A549 (cell line): Measurements from ENCODE around the gene CIB4. TPM values are rescaled to one million over a fixed set of nuclear protein-coding genes. Genes with fewer than 3 reads are reported as not detected.

Experiments
- ATAC-seq, 2 experiments: fragments of 200-7000 bp in 1 of 2; fragments of >200 bp in 1 of 2; cut with Nextera tagmentation in 1 of 2; cut with Tn5 transposase in 1 of 2; 3 replicates each; pipeline versions ENCODE4 v1.8.0 to v1.9.1; 2018 to 2020; ENCODE audit warnings: mild to moderate bottlenecking in 1 of 2, moderate library complexity in 1 of 2
- CTCF ChIA-PET: fragments of 300-600 bp; sonication (Branson Sonifier 250); formaldehyde crosslinking; extraction: SDS; loops from one replicate; lab custom pipeline; 2021; ENCODE audit warnings: antibody characterized with exemption, inconsistent platforms; lab: Yijun Ruan, JAX
- POLR2A ChIA-PET: fragments of 350-600 bp; formaldehyde crosslinking; extraction: SDS; loops from one replicate; lab custom pipeline; 2021; ENCODE audit warnings: antibody characterized with exemption, inconsistent platforms; lab: Yijun Ruan, JAX
- DNase-seq, 2 experiments: peaks; one replicate each; pipeline versions ENCODE4 v3.0.0 to v3.0.0-alpha.2; 2011 to 2016; ENCODE audit warnings: low read depth in 1 of 2, low spot score in 1 of 2
- FAIRE-seq: peaks from 2 replicates; lab custom pipeline; 2011; peaks lifted over from hg19 to GRCh38; lab: Jason Lieb, UNC
- H3K27ac ChIP-seq, 2 experiments: fragments of >200 bp; sonication (Bioruptor Twin); formaldehyde crosslinking; 3 replicates each; pipeline ENCODE4 v1.5.1; 2016 to 2017
- H3K4me1 ChIP-seq: fragments of >200 bp; sonication (Bioruptor Twin); formaldehyde crosslinking; 3 replicates; pipeline ENCODE4 v1.6.1; 2016
- H3K4me2 ChIP-seq: fragments of >200 bp; sonication (Bioruptor Twin); formaldehyde crosslinking; 3 replicates; pipeline ENCODE4 v1.6.1; 2016
- H3K4me3 ChIP-seq: fragments of >200 bp; sonication (Bioruptor Twin); formaldehyde crosslinking; 3 replicates; pipeline ENCODE4 v1.5.1; 2016
- H3K9me3 ChIP-seq: fragments of >200 bp; sonication (Bioruptor Twin); formaldehyde crosslinking; 3 replicates; pipeline ENCODE4 v1.6.1; 2016
- ATOH8 ChIP-seq: fragments of 250-450 bp; sonication (Bioruptor Pico); IDR thresholded peaks from 2 replicates; pipeline ENCODE4 v1.5.0; 2020; ENCODE audit warnings: low read depth, mild to moderate bottlenecking, moderate library complexity
- BCL3 ChIP-seq: fragments of >200 bp; sonication (Bioruptor Twin); formaldehyde crosslinking; IDR thresholded peaks from 3 replicates; pipeline ENCODE4 v1.6.1; 2016
- HDAC2 ChIP-seq: fragments of 200-600 bp; sonication (generic); IDR thresholded peaks from 2 replicates; pipeline ENCODE4 v1.6.1; 2016
- HES2 ChIP-seq: fragments of >200 bp; sonication (Bioruptor Twin); formaldehyde crosslinking; IDR thresholded peaks from 2 replicates; pipeline ENCODE4 v1.6.1; 2016
- HMGXB4 ChIP-seq: fragments of 250-450 bp; sonication (Bioruptor Pico); IDR thresholded peaks from 2 replicates; pipeline ENCODE4 v1.5.0; 2021; ENCODE audit warnings: mild to moderate bottlenecking, moderate library complexity, borderline replicate concordance
- MAFK ChIP-seq: fragments of 450-650 bp; IDR thresholded peaks from 2 replicates; pipeline ENCODE4 v1.6.1; 2014; ENCODE audit not compliant: partially characterized antibody
- MAX ChIP-seq: IDR thresholded peaks from 2 replicates; pipeline ENCODE4 v1.6.1; 2012
- MAZ ChIP-seq: fragments of 150-350 bp; IDR thresholded peaks from 2 replicates; pipeline ENCODE4 v1.6.1; 2014; ENCODE audit warnings: antibody characterized with exemption, low read depth, low read length, borderline replicate concordance
- PBX3 ChIP-seq: IDR thresholded peaks from 2 replicates; pipeline ENCODE4 v1.6.1; 2012
- RARB ChIP-seq: fragments of 250-450 bp; sonication (Bioruptor Pico); IDR thresholded peaks from 2 replicates; pipeline ENCODE4 v1.8.0; 2021; ENCODE audit warnings: mild to moderate bottlenecking, moderate library complexity
- RCOR1 ChIP-seq: fragments of 150-350 bp; IDR thresholded peaks from 2 replicates; pipeline ENCODE4 v1.6.1; 2014; ENCODE audit warnings: antibody characterized with exemption, low read length, low read depth
- REST ChIP-seq: fragments of 200-600 bp; sonication (generic); IDR thresholded peaks from 2 replicates; pipeline ENCODE4 v1.6.1; 2016; ENCODE audit warnings: antibody characterized with exemption, mild to moderate bottlenecking, moderate library complexity
- SREBF2 ChIP-seq: fragments of 450-650 bp; IDR thresholded peaks from 2 replicates; pipeline ENCODE4 v1.6.1; 2014; ENCODE audit warnings: mild to moderate bottlenecking, moderate library complexity
- ZSCAN20 ChIP-seq: fragments of 250-450 bp; sonication (Bioruptor Pico); IDR thresholded peaks from 2 replicates; pipeline ENCODE4 v1.8.0; 2022; ENCODE audit warnings: mild to moderate bottlenecking, moderate library complexity
- WGBS: methylation state at CpG from one replicate; pipeline ENCODE4 v1.1.6; 2017; ENCODE audit errors: missing lambda C conversion rate; 5-methylcytosine and 5-hydroxymethylcytosine counted together
- polyA plus RNA-seq, 4 experiments: library from polyadenylated mRNA; depleted of rRNA in 3 of 4; stranded (reverse); fragments of >200 nt; fragmentation: RNase III in 1 of 4; extraction: RNeasy Plus Mini Kit Qiagen cat#74134 plus additional on column Dnase treatment in 1 of 4; gene quantifications; 2 replicates in 3 of 4; 3 replicates in 1 of 4; pipeline ENCODE4 v1.2.3, GENCODE V29; 2011 to 2017

Gene CIB4
- polyA plus RNA-seq, 2 of the 4 experiments (the other 2 are of a cell fraction) = 0.30 to 1.0 TPM

- TF ChIP-seq REST = no peak
- no peak for TF ChIP-seq MAX
Observed at GRCh38 chr2:26542194-26542455, 99.0 kb downstream of the CIB4 start (continued).

GRCh38 chr2:26541401-26542193 is 99.6 kb downstream of the CIB4 start:
- Histone ChIP-seq H3K4me3 (no peak overlapping the region), H3K27ac (no peak overlapping the region), H3K4me1 (peaks cover 3% of the 10 kb centered on the region; the same call in 1 of the 3 replicates), H3K4me2 (no peak overlapping the region), H3K9me3 (no peaks in the 10 kb centered on the region)
- WGBS = 56% methylated on average over 6 of the region's 6 CpGs
- DNase-seq (no peak), FAIRE-seq (peak; percentile 36), ATAC-seq (peak in 1 of 2 experiments; percentile 37; a peak in 3 of 6 replicates)
- POLR2A ChIA-PET = no interaction called here
- TF ChIP-seq SREBF2 (no peak), RARB (no peak), ZSCAN20 (CRISPR knock-in tag) (no peak), MAX (no peak), MAFK (no peak), HDAC2 (no peak), HES2 (no peak), ATOH8 (CRISPR knock-in tag) (no peak), BCL3 (no peak), RCOR1 (no peak), PBX3 (no peak), MAZ (no peak), HMGXB4 (CRISPR knock-in tag) (no peak)
- CTCF ChIA-PET = interaction anchor here (1.1 to 4.2 kb wide), 15 partner anchors 8 to 305 kb away, joined by 3 to 28 read pairs (median 5); a partner anchor contains a TSS
